Subcutaneous preadipocyte (primary cell): Measurements from ENCODE around the gene HPS1. TPM values are rescaled to one million over a fixed set of nuclear protein-coding genes. Genes with fewer than 3 reads are reported as not detected.

Source experiments
- small RNA-seq: library from RNA; depleted of rRNA; stranded (forward); fragments of <200 nt; gene quantifications from one replicate; pipeline ENCODE3, GENCODE V24; 2012
- total RNA-seq: library from RNA; depleted of rRNA; stranded (reverse); fragments of >200 nt; gene quantifications from 2 replicates; pipeline ENCODE4 v1.2.3, GENCODE V29; 2012

HPS1 gene
- 35.0 and 38.2 TPM in 2 replicates for total RNA-seq

GRCh38 chr10:98446661-98447221, at the start of gene HPS1:
TSS of gene HPS1 (minus strand) at chr10:98446935. CDS start at chr10:98443240, 3,695 bp downstream.

GRCh38 chr10:98414932-98415730, 31.6 kb downstream of the HPS1 start, which contains the start of gene PYROXD2:
TSS of gene PYROXD2 (minus strand) at chr10:98415182. CDS start at chr10:98415135, 47 bp downstream.

Small RNA genes lying within 50 kb of the gene (small RNA-seq; reads per million reads assigned to genes)
- 0.08 reads per million for gene MIR4685

Other genes starting within 250 kb of the HPS1 start
- 7.2 and 8.8 TPM in 2 replicates for gene LOXL4, start 178.7 kb downstream of the HPS1 start, total RNA-seq
- gene PYROXD2, start 31.8 kb downstream of the HPS1 start, total RNA-seq, result 8.1 and 9.2 TPM in 2 replicates